ENCODE data around the gene LSP1.
"Not testable (repeated sequence)": the region's sequence is repeated elsewhere in the genome, so short reads cannot be mapped to it uniquely, and the experiment has no call there.

Gene LSP1, protein sequence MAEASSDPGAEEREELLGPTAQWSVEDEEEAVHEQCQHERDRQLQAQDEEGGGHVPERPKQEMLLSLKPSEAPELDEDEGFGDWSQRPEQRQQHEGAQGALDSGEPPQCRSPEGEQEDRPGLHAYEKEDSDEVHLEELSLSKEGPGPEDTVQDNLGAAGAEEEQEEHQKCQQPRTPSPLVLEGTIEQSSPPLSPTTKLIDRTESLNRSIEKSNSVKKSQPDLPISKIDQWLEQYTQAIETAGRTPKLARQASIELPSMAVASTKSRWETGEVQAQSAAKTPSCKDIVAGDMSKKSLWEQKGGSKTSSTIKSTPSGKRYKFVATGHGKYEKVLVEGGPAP

DNA sequence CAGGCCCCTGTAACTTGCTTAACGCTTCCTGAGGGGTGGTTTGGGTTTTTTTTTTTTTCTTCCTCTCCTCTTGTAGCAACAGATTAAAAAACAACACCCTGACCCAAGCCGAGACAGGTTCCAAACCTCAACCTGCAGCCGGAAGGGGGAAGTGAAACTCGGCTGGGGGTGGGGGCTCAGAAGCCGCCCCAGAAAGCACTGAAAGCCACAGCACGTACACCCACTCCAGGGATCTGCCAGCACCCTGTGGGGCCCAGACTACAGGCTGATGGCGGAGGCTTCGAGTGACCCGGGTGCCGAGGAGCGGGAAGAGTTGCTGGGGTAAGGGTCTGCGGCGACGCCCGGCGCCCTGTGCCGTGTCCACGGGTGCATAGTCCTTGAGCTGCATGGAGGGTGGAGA is at the start of gene LSP1:
Gene LSP1 (plus strand): TSS at position 208 of the 400 bp plus-strand sequence. CDS start 61 bp downstream, at position 269.
- DNase-seq, result peak; percentile 63

DNA sequence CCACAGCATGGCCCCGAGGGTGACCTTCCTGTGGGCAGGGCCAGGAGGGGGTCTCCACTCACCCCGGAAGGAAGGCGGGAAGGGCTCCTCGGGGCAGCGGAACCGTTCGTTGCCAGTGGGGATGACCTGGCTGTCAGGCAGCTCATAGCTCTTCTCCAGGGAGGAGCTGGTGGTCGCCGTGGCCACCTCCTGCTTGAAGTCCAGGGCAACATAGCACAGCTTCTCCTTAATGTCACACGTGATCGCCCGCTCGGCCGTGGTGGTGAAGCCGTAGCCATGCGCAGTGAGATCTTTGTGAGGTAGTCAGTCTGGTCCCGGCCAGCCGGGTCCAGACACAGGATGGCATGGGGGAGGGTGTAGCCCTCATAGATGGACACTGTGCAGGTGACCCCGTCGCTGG is 49.6 kb upstream of the LSP1 start:
- no peak for DNase-seq

DNA sequence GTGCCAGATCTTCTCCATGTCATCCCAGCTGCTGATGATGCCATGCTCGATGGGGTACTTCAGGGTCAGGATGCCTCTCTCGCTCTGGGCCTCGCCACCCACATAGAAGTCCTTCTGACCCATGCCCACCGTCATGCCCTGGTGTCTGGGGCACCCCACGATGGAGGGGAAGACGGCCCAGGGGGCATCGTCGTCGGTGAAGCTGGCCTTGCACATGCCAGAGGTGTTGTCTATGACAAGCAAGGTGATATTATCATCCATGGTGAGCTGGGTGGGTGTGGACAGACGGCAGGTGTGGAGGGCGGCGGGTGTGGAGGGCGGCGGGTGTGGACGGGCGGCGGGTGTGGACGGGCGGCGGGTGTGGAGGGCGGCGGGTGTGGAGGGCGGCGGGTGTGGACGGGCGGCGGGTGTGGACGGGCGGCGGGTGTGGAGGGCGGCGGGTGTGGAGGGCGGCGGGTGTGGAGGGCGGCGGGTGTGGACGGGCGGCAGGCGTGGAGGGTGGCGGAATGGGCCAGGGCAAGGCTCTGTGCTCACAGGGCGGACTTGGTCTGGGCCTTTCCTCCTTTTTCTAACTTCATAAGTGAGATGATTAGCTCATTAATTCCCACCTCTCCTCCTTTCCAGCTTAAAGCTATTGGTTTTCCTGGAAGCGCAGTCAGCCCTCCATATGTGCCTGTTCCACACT is 48.9 kb upstream of the LSP1 start:
- not testable (repeated sequence) for DNase-seq

DNA sequence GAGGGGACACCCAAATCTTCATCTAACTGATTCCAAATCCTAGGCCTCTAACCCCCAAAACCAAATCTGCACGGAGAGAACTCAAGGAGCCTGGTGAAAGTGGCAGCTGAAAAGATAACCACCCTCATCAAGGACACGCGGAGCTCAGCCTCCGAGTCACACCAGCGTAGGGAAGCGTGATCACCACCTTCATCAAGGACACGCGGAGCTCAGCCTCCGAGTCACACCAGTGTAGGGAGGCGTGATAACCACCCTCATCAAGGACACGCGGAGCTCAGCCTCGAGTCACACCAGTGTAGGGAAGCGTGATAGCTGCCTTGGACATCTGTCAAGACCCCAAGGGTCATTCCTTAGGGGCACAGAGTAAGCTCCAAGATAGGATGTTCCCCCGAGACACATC is 47.4 kb upstream of the LSP1 start:
- no peak for DNase-seq

GRCh38 chr11:1807264-1807995 is 45.5 kb upstream of the LSP1 start:
- DNase-seq, result no peak

DNA sequence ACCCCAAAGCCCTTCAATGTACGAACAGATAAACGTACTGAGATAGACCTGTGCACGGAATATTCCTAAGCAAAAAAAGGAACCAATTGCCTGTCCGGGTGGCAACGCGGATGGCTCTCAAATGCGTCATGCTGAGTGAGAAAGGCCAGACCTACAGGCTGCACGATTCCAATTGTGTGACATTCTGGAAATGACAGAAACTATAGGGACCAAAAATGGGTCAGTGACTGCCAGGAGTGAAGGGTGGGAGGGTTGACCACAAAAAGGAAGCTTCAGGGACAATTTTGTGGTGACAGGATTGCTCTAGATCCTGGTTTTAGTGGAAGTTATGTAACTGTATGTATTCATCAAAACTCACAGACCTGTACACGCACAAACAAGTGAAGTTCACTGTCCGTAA is 42.1 kb upstream of the LSP1 start:
- no peak for DNase-seq

DNA sequence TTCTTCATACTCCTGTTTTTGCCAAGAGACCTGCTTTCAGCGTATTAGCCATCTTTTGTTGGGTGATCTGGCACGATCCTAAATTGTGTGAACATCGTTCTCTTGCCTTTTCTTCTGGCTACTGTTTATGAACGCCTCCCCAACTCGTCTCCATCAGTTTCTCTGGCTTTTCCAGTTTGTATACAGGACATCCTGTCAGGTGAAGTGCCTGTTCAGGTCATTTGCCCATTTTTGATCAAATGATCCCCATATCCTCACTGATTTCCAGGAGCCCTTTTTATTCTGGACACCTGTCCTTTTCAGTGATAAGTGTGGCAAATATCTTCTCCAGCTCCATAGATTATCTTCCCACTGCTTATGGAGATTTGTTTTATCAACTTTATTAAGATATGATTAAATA is 40.6 kb upstream of the LSP1 start:
- no peak for DNase-seq

- no peak for DNase-seq
These were observed 40.1 kb upstream of the LSP1 start for GRCh38 chr11:1812801-1813200.

- DNase-seq, result not testable (repeated sequence)
These were observed 39.5 kb upstream of the LSP1 start for GRCh38 chr11:1813356-1813755.

DNA sequence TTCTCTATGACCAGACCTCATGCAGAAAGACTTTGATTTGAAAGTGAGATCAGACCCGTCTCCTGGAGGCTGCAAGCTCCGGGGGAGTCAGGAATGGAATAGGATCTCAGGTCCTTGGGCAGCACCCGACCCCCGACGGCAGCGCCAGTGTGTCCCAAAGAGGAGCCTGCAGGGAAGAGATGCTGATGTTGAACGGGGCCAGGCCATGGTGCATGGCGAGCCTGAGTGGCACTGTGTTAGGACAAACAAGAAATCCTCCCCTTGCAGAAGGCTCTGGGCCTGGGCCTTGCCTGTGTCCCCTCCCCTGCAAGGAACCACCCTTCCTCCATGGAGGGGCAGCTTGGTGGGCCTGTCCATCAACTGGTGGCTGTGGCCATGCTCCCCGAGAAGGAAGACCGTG is 38.2 kb upstream of the LSP1 start:
- DNase-seq, result no peak

DNA sequence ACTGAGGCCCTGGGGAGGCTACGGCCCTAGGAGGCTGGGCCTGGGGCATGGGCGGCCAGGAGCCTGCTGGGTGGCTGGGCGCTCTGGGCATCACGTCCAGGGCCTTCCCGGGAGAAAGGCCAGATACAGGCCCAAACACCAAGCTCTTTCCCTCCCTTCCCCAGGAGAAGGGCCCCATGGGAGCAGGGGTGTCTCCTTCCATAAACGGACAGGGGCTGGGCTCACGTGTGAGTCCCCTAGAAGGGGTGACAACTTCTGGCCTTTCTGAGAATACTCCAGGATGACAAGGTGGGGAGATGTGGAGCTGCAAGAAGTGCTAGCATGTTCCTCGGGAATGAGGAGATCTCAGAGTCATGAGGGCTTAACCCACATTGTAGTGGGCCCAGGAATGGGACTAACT is 37.6 kb upstream of the LSP1 start:
- DNase-seq, result no peak

DNA sequence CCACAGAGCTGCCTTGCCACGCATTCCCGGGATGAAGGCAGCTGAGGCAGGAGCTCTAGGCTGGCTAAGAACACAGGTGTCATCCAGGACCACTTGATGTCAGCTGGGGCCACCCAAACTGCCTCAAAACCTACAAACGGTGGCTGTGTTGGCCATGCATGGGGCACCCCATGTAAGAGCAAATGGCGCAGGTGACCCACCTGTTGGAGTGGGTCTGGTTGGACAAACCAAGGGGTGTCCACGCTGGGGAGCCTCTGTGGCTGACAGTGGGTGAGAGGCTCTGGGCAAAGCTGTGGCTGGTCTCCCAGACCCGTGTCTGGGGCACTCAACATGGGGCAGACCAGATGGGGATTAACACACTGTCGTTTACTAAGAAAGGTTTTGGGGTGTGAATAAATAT is 37.1 kb upstream of the LSP1 start:
- DNase-seq, result no peak

GRCh38 chr11:1817000-1817399 is 35.9 kb upstream of the LSP1 start:
- no peak for DNase-seq

GRCh38 chr11:1817511-1817910 is 35.4 kb upstream of the LSP1 start:
- no peak for DNase-seq

DNA sequence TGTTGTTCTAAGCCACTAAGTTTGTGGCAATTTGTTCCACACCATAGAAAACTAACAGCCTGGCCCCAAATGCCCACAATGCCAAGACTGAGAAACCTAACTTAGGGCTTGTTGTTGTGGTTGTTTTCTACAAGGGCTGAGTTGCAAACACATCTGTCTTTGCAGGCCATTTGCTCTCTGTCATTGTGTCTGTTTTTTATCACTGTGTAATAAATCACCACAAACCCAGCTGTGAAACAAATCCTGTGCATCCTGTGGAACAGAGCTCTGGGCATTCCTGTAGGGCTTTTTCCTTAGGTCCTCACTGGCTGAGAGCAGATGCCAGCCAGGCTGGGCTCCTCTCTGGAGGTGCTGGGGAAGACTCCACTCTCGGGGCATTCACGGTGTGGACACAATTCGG is 33.8 kb upstream of the LSP1 start:
- DNase-seq, result no peak

- no peak for DNase-seq
These were observed 32.2 kb upstream of the LSP1 start for GRCh38 chr11:1820463-1821325.

- DNase-seq, result no peak
These were observed 31.3 kb upstream of the LSP1 start for GRCh38 chr11:1821562-1821961.

- DNase-seq, result no peak
These were observed 30.1 kb upstream of the LSP1 start for GRCh38 chr11:1822648-1823375.

DNA sequence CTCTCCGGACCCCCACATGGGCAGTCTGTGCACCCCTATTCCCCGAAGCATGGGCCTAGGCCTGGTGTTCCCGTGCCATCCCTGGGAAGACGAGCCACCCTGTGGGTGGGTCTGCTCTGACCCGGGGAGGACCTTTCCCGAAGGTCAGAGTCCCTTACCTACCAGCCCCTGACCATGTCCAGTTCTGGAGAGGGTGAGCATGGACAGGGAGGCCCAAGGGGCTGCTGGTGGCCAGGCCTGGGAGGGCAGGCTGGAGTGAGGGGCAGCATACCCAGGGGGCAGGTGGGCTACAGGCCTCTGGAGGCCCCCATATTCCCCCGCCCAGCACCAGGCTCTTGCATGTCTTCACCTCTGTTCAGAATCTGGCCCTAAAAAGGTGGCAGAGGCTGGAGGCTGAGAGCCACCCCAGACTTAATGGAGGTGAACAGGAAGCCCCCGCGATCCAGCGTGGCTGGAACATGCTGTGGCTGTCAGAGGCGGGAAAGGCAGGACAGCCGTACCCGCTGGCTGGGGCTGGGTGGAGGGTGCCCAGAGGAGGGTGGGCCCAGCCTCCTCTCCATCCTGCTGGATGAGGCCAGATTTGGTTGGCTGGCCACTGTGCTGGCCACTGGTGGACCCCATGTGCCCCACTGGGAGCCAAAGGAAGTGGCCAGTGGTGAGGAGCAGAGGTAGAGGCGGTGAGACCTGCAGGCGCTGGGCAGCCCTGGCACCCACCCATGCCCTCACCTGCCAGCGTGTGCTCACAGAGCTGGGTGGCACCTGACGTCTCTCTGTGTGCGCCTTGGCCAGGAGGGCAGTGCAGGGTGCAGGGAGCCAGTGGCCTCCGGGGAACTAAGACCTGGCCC is 29.3 kb upstream of the LSP1 start:
- DNase-seq, result no peak

DNA sequence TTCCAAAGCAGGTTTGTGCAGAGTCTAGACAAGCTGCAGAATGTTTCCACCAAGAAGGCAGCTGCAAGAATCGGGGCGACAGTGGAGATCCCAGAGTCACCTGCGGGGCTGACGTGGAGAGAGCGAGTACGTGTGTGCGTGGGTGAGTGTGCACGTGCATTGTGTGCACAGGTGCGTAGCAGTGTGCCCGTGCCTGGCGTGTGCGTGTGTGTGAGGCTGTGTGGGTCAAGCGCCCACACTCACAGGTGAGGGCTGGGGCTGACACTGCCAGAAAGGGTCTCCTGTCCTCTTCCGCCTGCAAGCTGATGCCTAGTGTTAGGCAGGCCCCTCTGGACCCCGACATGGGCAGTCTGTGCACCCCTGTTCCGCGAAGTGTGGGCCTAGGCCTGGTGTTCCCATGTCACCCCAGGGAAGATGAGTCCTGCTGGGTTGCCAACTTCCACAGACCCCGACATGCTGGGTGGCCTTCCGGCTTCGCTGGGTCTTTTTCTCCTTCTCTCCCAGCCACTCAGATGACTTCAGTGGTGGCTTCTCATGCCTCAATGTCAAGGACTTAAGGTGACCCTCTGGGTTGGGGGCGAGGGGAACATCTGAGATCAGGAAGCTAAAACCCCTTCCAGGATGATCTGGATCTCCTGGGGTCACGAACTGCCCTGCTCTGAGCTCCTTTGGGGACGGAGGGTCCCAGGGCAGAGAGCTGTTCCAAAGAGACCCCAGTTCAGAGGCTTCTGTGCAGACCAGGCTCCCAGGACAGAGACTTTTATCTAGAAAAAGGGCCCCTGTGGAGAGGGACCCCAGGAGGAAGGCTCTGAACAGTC is 28.5 kb upstream of the LSP1 start:
- DNase-seq, result no peak
